HCT116 (cell line): Measurements from ENCODE around the gene RPS6KA2. TPM values are rescaled to one million over a fixed set of nuclear protein-coding genes. Genes with fewer than 3 reads are reported as not detected.

Source experiments
- ATAC-seq: fragments of 200-7000 bp; cut with Tn5 transposase; 2 replicates; pipeline ENCODE4 v1.9.1; 2020; ENCODE audit warnings: mild to moderate bottlenecking, moderate library complexity
- BruUV-seq: library from RNA; stranded (reverse); fragments of 400-500 nt; replicated peaks from 2 replicates; lab custom pipeline; 2021; lab: Mats Ljungman, UMichigan
- CTCF ChIA-PET: fragments of 300-600 bp; sonication (Branson Sonifier 250); formaldehyde crosslinking; loops from one replicate; lab custom pipeline; 2021; ENCODE audit warnings: antibody characterized with exemption; lab: Charles Lee
- POLR2A ChIA-PET: fragments of 300-600, 350-600 bp; sonication (Branson Sonifier 250); formaldehyde crosslinking; loops from one replicate; lab custom pipeline; 2021; ENCODE audit warnings: antibody characterized with exemption; lab: Charles Lee
- RAD21 ChIA-PET, 2 experiments: fragments of 300-600 bp; sonication (Branson Sonifier 250); formaldehyde crosslinking; loops; one replicate each; lab custom pipeline; 2023; ENCODE audit warnings: low total read pairs in 2 of 2; ENCODE audit not compliant: uncharacterized antibody in 2 of 2, unreplicated experiment in 2 of 2, low non-redundant PET in 1 of 2; lab: Charles Lee
- DNase-seq: peaks from one replicate; pipeline ENCODE4 v3.0.0-alpha.2; 2010; ENCODE audit warnings: low read depth, low spot score
- H2AFZ ChIP-seq: fragments of 200-600 bp; shearing (Covaris generic), sonication (generic); 2 replicates; pipeline ENCODE4 v1.6.1; 2017; ENCODE audit warnings: low read depth, mixed run types, mixed read lengths, antibody characterized with exemption, low read length; ENCODE audit not compliant: poor library complexity, severe bottlenecking
- H3K27ac ChIP-seq: 2 replicates; pipeline ENCODE4 v1.5.1; 2012; ENCODE audit warnings: low read depth, low read length
- H3K27me3 ChIP-seq: fragments of 200-600 bp; sonication (generic); 2 replicates; pipeline ENCODE4 v1.6.1; 2016; ENCODE audit warnings: mixed run types, low read length, mixed read lengths; ENCODE audit not compliant: insufficient read depth
- H3K36me3 ChIP-seq, 2 experiments: fragments of 200-500 bp in 1 of 2; fragments of 200-600 bp in 1 of 2; sonication (Bioruptor generic) in 1 of 2; sonication (generic) in 1 of 2; 2 replicates each; pipeline versions ENCODE4 v1.5.1 to v1.6.1; 2014 to 2016; ENCODE audit warnings: low read length in 2 of 2, inconsistent platforms in 1 of 2, mixed read lengths in 1 of 2, mixed run types in 1 of 2; ENCODE audit not compliant: insufficient read depth in 2 of 2, control insufficient read depth in 1 of 2
- H3K4me1 ChIP-seq, 2 experiments: fragments of 200-600 bp in 1 of 2; sonication (generic) in 1 of 2; 2 replicates each; pipeline versions ENCODE4 v1.5.1 to v1.6.1; 2012 to 2017; ENCODE audit warnings: low read length in 2 of 2, inconsistent platforms in 1 of 2, mild to moderate bottlenecking in 1 of 2, mixed read lengths in 1 of 2, mixed run types in 1 of 2, moderate library complexity in 1 of 2; ENCODE audit not compliant: insufficient read depth in 2 of 2, control insufficient read depth in 1 of 2
- H3K4me2 ChIP-seq: fragments of 200-600 bp; sonication (generic); 2 replicates; pipeline ENCODE4 v1.6.1; 2017; ENCODE audit warnings: mixed run types, low read length, mixed read lengths
- H3K4me3 ChIP-seq, 2 experiments: fragments of 200-600 bp in 1 of 2; sonication (generic) in 1 of 2; replicated peaks in 1 of 2; 2 replicates each; pipeline ENCODE4 v1.5.1; 2011 to 2016; ENCODE audit warnings: low read length in 2 of 2, control low read depth in 1 of 2, low read depth in 1 of 2, mild to moderate bottlenecking in 1 of 2, mixed read lengths in 1 of 2, mixed run types in 1 of 2
- H3K79me2 ChIP-seq: fragments of 200-600 bp; sonication (generic); 2 replicates; pipeline ENCODE4 v1.6.1; 2017; ENCODE audit warnings: mild to moderate bottlenecking, mixed run types, low read length, moderate library complexity, mixed read lengths; ENCODE audit not compliant: insufficient read depth
- H3K9ac ChIP-seq: fragments of 200-600 bp; sonication (generic); 2 replicates; pipeline ENCODE4 v1.6.1; 2016; ENCODE audit warnings: low read length, mixed read lengths
- H3K9me2 ChIP-seq: fragments of 200-600 bp; sonication (generic), shearing (Covaris generic); 2 replicates; pipeline ENCODE4 v1.6.1; 2017; ENCODE audit warnings: mixed run types, mild to moderate bottlenecking, moderate library complexity; ENCODE audit not compliant: insufficient read depth
- H3K9me3 ChIP-seq, 2 experiments: fragments of 200-500 bp in 1 of 2; fragments of 200-600 bp in 1 of 2; sonication (Bioruptor generic) in 1 of 2; sonication (generic) in 1 of 2; 2 replicates each; pipeline ENCODE4 v1.6.1; 2014 to 2017; ENCODE audit warnings: low read length in 2 of 2, mixed read lengths in 2 of 2, inconsistent platforms in 1 of 2, low read depth in 1 of 2, mild to moderate bottlenecking in 1 of 2, mixed run types in 1 of 2, moderate library complexity in 1 of 2; ENCODE audit not compliant: control insufficient read depth in 1 of 2, insufficient read depth in 1 of 2
- H4K20me1 ChIP-seq: fragments of 200-600 bp; sonication (generic), shearing (Covaris generic); 2 replicates; pipeline ENCODE4 v1.6.1; 2017; ENCODE audit warnings: mixed run types, mild to moderate bottlenecking, moderate library complexity; ENCODE audit not compliant: insufficient read depth
- CBX3 ChIP-seq: IDR thresholded peaks from 2 replicates; pipeline ENCODE4 v1.6.1; 2012; ENCODE audit warnings: low read depth
- EGR1 ChIP-seq: IDR thresholded peaks from 2 replicates; pipeline ENCODE4 v1.6.1; 2012; ENCODE audit warnings: low read depth
- EZH2 ChIP-seq: fragments of 200-600 bp; sonication (generic); IDR thresholded peaks from 2 replicates; pipeline ENCODE4 v1.6.1; 2017; ENCODE audit warnings: antibody characterized with exemption, mixed run types
- EZH2phosphoT487 ChIP-seq: fragments of 200-600 bp; IDR thresholded peaks from 2 replicates; pipeline ENCODE4 v1.6.1; 2018; ENCODE audit warnings: antibody characterized with exemption, borderline replicate concordance
- FOSL1 ChIP-seq: IDR thresholded peaks from 2 replicates; pipeline ENCODE4 v1.6.1; 2012; ENCODE audit warnings: low read depth
- MAX ChIP-seq: IDR thresholded peaks from 2 replicates; pipeline ENCODE4 v1.6.1; 2012
- RAD21 ChIP-seq: IDR thresholded peaks from 2 replicates; pipeline ENCODE4 v1.6.1; 2012; ENCODE audit warnings: low read depth, mild to moderate bottlenecking
- SRF ChIP-seq: IDR thresholded peaks from 2 replicates; pipeline ENCODE4 v1.6.1; 2012; ENCODE audit warnings: low read depth
- TCF7L2 ChIP-seq: IDR thresholded peaks from 2 replicates; pipeline ENCODE4 v1.7.0; 2011; ENCODE audit warnings: borderline replicate concordance, inconsistent platforms; ENCODE audit not compliant: insufficient read depth, insufficient read length; ENCODE audit errors: extremely low read depth
- YY1 ChIP-seq: IDR thresholded peaks from 2 replicates; pipeline ENCODE4 v1.6.1; 2011; ENCODE audit warnings: low read length, low read depth, moderate library complexity, mild to moderate bottlenecking; ENCODE audit not compliant: insufficient replicate concordance; ENCODE audit errors: extremely low read depth
- ZBTB33 ChIP-seq: IDR thresholded peaks from 2 replicates; pipeline ENCODE4 v1.6.1; 2011; ENCODE audit warnings: mild to moderate bottlenecking, low read length, moderate library complexity; ENCODE audit not compliant: insufficient replicate concordance; ENCODE audit errors: extremely low read depth
- ZFX ChIP-seq: fragments of 450-650 bp; IDR thresholded peaks from 2 replicates; pipeline ENCODE4 v1.6.1; 2017
- ZNF274 ChIP-seq: fragments of 200-500 bp; sonication (Bioruptor generic); IDR thresholded peaks from 2 replicates; pipeline ENCODE4 v1.6.1; 2014; ENCODE audit warnings: mild to moderate bottlenecking, low read depth, low read length, inconsistent platforms
- intact Hi-C: fragments of 100-400 bp; cut with micrococcal nuclease; formaldehyde crosslinking; loops from 2 replicates; pipeline ENCODE4 v1.10.0; 2022
- total RNA-seq: library from RNA; stranded (reverse); gene quantifications from one replicate; pipeline ENCODE4 v1.2.1, GENCODE V29; 2021; ENCODE audit not compliant: unreplicated experiment
- TF ChIP-seq, protein P1 (sequence below), 3 experiments: fragments of 200-600 bp in 1 of 3; sonication (generic) in 1 of 3; IDR thresholded peaks in 2 of 3; conservative IDR thresholded peaks in 1 of 3; 2 replicates each; pipeline ENCODE4 v1.5.1; 2012 to 2017; ENCODE audit warnings: low read depth in 2 of 3, low read length in 2 of 3, antibody characterized with exemption in 1 of 3, borderline replicate concordance in 1 of 3, control low read depth in 1 of 3, mild to moderate bottlenecking in 1 of 3, mixed read lengths in 1 of 3, mixed run types in 1 of 3, moderate library complexity in 1 of 3; ENCODE audit not compliant: insufficient read depth in 1 of 3
- TF ChIP-seq, protein P2 (sequence below): IDR thresholded peaks from 2 replicates; pipeline ENCODE4 v1.6.1; 2012

The RPS6KA2 gene
- total RNA-seq, 1 experiment from 2014 or later: 8.5 TPM

DNA sequence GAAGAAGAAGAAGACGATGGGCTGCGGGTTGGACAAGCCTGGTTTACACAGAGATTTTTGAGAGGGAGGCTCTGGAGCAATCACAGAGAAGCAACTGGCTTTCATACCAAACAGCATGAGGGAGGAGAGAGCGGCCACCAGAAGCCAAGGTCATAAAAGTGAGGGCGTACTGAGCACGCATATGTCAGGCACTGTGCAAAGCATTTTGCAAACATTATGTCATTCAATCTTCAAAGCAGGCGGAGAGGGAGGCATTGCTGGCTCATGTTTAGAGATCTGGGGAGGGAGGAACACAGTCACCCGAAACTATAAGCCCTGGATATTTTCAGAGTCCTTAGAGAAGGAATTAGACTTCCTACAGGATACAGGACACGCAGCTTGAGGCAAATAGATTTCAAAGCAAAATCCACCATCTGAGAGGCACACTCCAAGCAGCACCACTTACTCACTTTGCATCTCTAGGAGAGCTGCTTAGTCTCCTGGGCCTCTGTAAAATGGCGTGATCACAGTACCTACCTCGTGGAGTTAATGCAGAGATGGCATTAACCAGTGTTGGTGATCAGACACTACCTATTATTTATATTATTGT lies 65.2 kb downstream of the RPS6KA2 start:
- intact Hi-C loops: no loop called here
- RAD21 ChIA-PET: no interaction called here

More for the DNA sequence above, 65.2 kb downstream of the RPS6KA2 start:
- DNase-seq (no peak), ATAC-seq (no peak)
- Histone ChIP-seq H3K9me2 (no peaks in the 10 kb centered on the region), H3K79me2 (no peaks in the 10 kb centered on the region), H2AFZ (no peak overlapping the region), H3K4me1 (peaks cover 11 to 19% of the 10 kb centered on the region in 2 experiments), H3K9me3 (no peaks in the 10 kb centered on the region), H3K27me3 (no peaks in the 10 kb centered on the region), H3K9ac (no peak overlapping the region), H4K20me1 (no peaks in the 10 kb centered on the region)
- CTCF ChIA-PET: no interaction called here
- no TSS peak for BruUV-seq
- POLR2A ChIA-PET: no interaction called here
- TF ChIP-seq YY1 (no peak), SRF (no peak), EGR1 (no peak), ZNF274 (no peak), ZBTB33 (no peak), RAD21 (no peak), EZH2 (no peak), TCF7L2 (no peak), MAX (no peak), CBX3 (no peak), EZH2phosphoT487 (no peak), ZFX (no peak), FOSL1 (no peak)
- TF ChIP-seq, protein P1, sequence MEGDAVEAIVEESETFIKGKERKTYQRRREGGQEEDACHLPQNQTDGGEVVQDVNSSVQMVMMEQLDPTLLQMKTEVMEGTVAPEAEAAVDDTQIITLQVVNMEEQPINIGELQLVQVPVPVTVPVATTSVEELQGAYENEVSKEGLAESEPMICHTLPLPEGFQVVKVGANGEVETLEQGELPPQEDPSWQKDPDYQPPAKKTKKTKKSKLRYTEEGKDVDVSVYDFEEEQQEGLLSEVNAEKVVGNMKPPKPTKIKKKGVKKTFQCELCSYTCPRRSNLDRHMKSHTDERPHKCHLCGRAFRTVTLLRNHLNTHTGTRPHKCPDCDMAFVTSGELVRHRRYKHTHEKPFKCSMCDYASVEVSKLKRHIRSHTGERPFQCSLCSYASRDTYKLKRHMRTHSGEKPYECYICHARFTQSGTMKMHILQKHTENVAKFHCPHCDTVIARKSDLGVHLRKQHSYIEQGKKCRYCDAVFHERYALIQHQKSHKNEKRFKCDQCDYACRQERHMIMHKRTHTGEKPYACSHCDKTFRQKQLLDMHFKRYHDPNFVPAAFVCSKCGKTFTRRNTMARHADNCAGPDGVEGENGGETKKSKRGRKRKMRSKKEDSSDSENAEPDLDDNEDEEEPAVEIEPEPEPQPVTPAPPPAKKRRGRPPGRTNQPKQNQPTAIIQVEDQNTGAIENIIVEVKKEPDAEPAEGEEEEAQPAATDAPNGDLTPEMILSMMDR (IDR thresholded peaks at IDR 0.05 in 2 of 3, conservative IDR thresholded peaks at IDR 0.05 in 1 of 3; ENCODE audit: borderline replicate concordance in 1 of 3, insufficient read depth in 1 of 3, low read depth in 2 of 3, low read length in 2 of 3): no peak
- TF ChIP-seq, protein P2, sequence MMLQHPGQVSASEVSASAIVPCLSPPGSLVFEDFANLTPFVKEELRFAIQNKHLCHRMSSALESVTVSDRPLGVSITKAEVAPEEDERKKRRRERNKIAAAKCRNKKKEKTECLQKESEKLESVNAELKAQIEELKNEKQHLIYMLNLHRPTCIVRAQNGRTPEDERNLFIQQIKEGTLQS: no peak
- TF ChIP-seq, all 23 proteins: peak for 0
- Histone ChIP-seq H3K36me3 (no peaks in the 10 kb centered on the region), H3K27ac (no peak overlapping the region), H3K4me3 (no peak overlapping the region), H3K4me2 (no peak overlapping the region)
